Kidney (tissue), 14 donors: ENCODE data around the gene B4GAT1. TPM values are rescaled to one million over a fixed set of nuclear protein-coding genes. Genes with fewer than 3 reads are reported as not detected.

Experiments used
- DNase-seq, 5 donors: peaks; one replicate each; pipeline ENCODE4 v3.0.0-alpha.2; 2013 to 2020
- FAIRE-seq: peaks from 2 replicates; lab custom pipeline; 2012; peaks lifted over from hg19 to GRCh38; lab: Jason Lieb, UNC
- H3K27ac ChIP-seq, 2 donors: one replicate each; pipeline ENCODE4 v1.7.0; 2013; ENCODE audit warnings: low read depth in 2 of 2, low read length in 2 of 2, inconsistent platforms in 1 of 2
- H3K27me3 ChIP-seq: one replicate; pipeline ENCODE4 v1.7.1; 2013; ENCODE audit warnings: low read length, inconsistent platforms; ENCODE audit not compliant: control insufficient read depth, insufficient read depth
- H3K36me3 ChIP-seq, 3 donors: one replicate each; pipeline versions ENCODE4 v1.7.0 to v1.7.1; 2013; ENCODE audit warnings: low read length in 3 of 3, control low read depth in 1 of 3, inconsistent platforms in 1 of 3; ENCODE audit not compliant: insufficient read depth in 3 of 3, control insufficient read depth in 2 of 3
- H3K4me1 ChIP-seq, 3 donors: one replicate each; pipeline versions ENCODE4 v1.7.0 to v1.7.1; 2013; ENCODE audit warnings: low read length in 3 of 3, inconsistent platforms in 1 of 3, low read depth in 1 of 3; ENCODE audit not compliant: control insufficient read depth in 2 of 3, insufficient read depth in 2 of 3
- H3K4me3 ChIP-seq, 3 donors: one replicate each; pipeline versions ENCODE4 v1.7.0 to v1.8.1; 2013; ENCODE audit warnings: low read length in 3 of 3, control low read depth in 1 of 3, inconsistent platforms in 1 of 3
- H3K9ac ChIP-seq, 3 donors: one replicate each; pipeline versions ENCODE4 v1.7.0 to v1.7.1; 2013; ENCODE audit warnings: low read length in 3 of 3, control low read depth in 1 of 3, inconsistent platforms in 1 of 3
- H3K9me3 ChIP-seq, 3 donors: one replicate each; pipeline versions ENCODE4 v1.7.0 to v1.7.1; 2013; ENCODE audit warnings: low read length in 3 of 3, control low read depth in 1 of 3, inconsistent platforms in 1 of 3; ENCODE audit not compliant: control insufficient read depth in 2 of 3, insufficient read depth in 1 of 3
- intact Hi-C: fragments of 100-400 bp; cut with DNase I; formaldehyde crosslinking; loops from one replicate; pipeline ENCODE4 v1.11.1; 2022
- polyA plus RNA-seq: library from polyadenylated mRNA; stranded (reverse); fragments of 350-450 nt; fragmentation: Illumina TruSeq; extraction: RNeasy Lipid Tissue Mini Kit (QIAGEN cat#74804); gene quantifications from one replicate; pipeline ENCODE4 v1.2.3, GENCODE V29; 2014; ENCODE audit warnings: low read depth, low replicate concordance; ENCODE audit not compliant: insufficient read depth
- total RNA-seq: library from RNA; stranded (reverse); fragmentation: NEBNext Ultra II Directional; extraction: Animal tissue kit (Norgen Biotek cat#: 25700); gene quantifications from one replicate; pipeline ENCODE4 v1.2.1, GENCODE V29; 2021
- TF ChIP-seq, protein P1 (sequence below): IDR thresholded peaks from 3 replicates; pipeline ENCODE4 v1.5.1; 2012; ENCODE audit warnings: mild to moderate bottlenecking, moderate library complexity, borderline replicate concordance; ENCODE audit not compliant: insufficient read depth; ENCODE audit errors: extremely low read depth
- donor health status: control.
- donor health status: control.
- donor health status: control.
- donor health status: control.
- donor health status: control.
- donor health status: DM: yes; HTN: yes; CAD: no.
- donor health status: Normal renal cell carcinoma (clear cell type).

B4GAT1 gene
- total and polyA plus RNA-seq, 2 donors from 2014 or later, result 21.7 to 59.9 TPM

DNA sequence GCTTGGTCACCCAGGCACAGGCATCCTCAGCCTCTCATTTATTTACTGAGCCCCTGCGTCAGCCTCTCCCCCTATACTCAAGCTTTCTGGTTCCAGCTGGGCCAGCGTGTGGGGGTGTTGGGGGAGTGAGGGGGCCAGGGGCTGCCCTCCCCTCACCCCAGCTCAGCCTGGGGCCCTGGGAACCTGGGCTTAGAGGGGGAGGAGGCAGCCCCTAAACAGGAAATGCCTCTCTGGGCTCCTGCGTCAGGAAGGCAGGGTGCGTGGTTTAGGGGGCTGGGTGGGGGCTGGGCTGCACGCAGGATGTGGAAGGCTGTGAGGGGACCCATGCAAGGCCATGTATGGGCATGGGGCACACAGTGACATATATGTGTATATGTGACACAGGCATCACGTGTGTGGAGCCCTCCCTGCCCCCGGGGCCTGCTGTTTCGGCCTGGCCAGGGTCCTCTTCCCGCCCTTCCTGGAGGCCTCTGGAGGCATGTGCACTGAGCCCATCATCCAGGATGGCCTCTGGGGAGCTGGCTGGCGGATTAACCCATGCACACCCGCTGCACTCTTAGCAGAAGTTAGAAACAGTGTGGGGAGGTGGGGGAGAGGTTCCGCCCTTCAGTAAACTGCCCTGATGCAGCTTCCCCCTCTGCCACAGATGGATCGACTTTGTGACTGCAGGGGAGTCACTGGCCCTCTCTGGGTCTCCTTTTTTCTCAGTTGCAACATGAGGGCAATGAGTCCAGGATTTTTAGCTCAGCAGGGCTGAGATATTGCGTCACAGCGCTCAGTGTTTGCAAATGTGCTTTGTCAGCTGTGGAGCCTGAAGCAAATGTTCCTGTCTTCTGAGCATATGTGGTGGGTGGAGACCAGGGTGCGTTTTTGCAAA lies 29.5 kb downstream of the B4GAT1 start:
- H3K4me1 ChIP-seq, result peaks cover 0 to 16% (median 3%) of the 10 kb centered on the region in 3 donors
- no peak overlapping the region for H3K4me3 ChIP-seq
- FAIRE-seq, result no peak
- H3K27ac ChIP-seq, result peak overlapping the region; percentile 71 to 81
- H3K9ac ChIP-seq, result no peak overlapping the region
- H3K9me3 ChIP-seq, result no peaks in the 10 kb centered on the region
- no peaks in the 10 kb centered on the region for H3K36me3 ChIP-seq
- no peaks in the 10 kb centered on the region for H3K27me3 ChIP-seq
- DNase-seq, result peak; percentile 63 to 88 (median 82)
- TF ChIP-seq, protein P1, sequence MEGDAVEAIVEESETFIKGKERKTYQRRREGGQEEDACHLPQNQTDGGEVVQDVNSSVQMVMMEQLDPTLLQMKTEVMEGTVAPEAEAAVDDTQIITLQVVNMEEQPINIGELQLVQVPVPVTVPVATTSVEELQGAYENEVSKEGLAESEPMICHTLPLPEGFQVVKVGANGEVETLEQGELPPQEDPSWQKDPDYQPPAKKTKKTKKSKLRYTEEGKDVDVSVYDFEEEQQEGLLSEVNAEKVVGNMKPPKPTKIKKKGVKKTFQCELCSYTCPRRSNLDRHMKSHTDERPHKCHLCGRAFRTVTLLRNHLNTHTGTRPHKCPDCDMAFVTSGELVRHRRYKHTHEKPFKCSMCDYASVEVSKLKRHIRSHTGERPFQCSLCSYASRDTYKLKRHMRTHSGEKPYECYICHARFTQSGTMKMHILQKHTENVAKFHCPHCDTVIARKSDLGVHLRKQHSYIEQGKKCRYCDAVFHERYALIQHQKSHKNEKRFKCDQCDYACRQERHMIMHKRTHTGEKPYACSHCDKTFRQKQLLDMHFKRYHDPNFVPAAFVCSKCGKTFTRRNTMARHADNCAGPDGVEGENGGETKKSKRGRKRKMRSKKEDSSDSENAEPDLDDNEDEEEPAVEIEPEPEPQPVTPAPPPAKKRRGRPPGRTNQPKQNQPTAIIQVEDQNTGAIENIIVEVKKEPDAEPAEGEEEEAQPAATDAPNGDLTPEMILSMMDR, result no peak
- intact Hi-C loops, result no loop called here

DNA sequence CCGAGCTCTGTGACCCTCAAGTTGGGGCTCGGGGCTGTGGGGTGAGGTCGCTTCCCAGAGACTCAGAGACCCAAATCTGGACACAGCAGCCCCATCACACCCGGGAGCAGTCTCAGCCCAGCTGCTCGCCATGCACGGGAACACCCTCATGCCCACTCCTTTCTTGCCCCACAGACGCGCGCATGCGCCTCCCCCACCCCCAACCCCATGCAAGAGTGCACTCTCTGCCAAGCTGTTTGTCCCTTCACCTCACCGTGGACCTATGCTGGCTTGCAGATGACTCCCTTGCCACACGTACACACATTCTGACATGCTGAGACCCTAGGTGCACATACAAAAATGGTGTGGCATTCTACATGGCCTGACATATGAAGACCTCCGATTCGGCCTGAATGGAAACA lies 30.1 kb downstream of the B4GAT1 start:
- intact Hi-C loops, result no loop called here
- DNase-seq, result peak; percentile 71 to 84 (median 83)
- Histone ChIP-seq H3K4me1 (peaks cover 0 to 16% (median 3%) of the 10 kb centered on the region in 3 donors), H3K36me3 (no peaks in the 10 kb centered on the region), H3K27me3 (no peaks in the 10 kb centered on the region), H3K4me3 (peak overlapping the region in 1 of 3 donors; percentile 21), H3K9ac (no peak overlapping the region), H3K27ac (peak overlapping the region; percentile 71 to 81), H3K9me3 (no peaks in the 10 kb centered on the region)
- no peak for FAIRE-seq
- TF ChIP-seq, protein P1, result no peak

DNA sequence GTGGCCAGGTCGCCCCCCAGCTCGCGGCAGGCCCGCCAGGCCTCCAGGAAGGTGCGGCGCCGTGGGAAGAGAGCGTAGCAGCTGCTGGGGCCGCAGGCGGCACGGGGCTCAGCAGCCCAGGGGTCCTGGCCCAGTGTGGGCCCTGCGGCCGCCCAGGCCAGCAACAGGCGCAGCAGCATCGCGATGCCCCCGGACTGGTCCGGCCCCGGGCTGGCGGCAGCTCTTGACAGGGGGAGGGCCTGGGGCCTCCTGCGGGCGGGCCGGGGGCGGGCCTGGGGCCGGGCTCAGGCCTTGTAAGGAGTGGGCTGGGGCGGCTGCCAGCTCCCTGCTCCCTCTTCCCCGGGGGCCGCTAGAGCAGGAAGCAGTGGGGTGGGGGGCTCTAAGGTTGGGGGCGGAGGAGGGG lies 30.6 kb downstream of the B4GAT1 start, which contains the start of gene CD248:
CD248 (minus strand) TSS at position 196 of the 403 bp plus-strand sequence; CDS start at position 179, 17 bp downstream.
- intact Hi-C loops, result no loop called here
- Histone ChIP-seq H3K36me3 (no peaks in the 10 kb centered on the region), H3K27ac (peak within 1 kb of the TSS; percentile 71 to 81), H3K4me3 (peak within 1 kb of the TSS; percentile 41 to 68 (median 53)), H3K9ac (peak within 1 kb of the TSS in 2 of 3 donors; percentile 34 to 45), H3K27me3 (no peaks in the 10 kb centered on the region), H3K9me3 (no peaks in the 10 kb centered on the region), H3K4me1 (peaks cover 0 to 16% (median 3%) of the 10 kb centered on the region in 3 donors)
- TF ChIP-seq, protein P1, result no peak
- DNase-seq (peak; percentile 77 to 95 (median 86)), FAIRE-seq (no peak)
